ENCODE results near the gene GOLM1.

GOLM1 gene

GRCh38 chr9:86134361-86134760 lies 35.0 kb upstream of the GOLM1 start:
- no peaks in the 10 kb centered on the region for H3K27me3 ChIP-seq
- no peaks in the 10 kb centered on the region for H3K36me3 ChIP-seq
- TF ChIP-seq CTCF (IDR thresholded peaks at IDR 0.05) = no peak
- no peaks in the 10 kb centered on the region for H3K9me3 ChIP-seq
- H3K4me1 ChIP-seq (ENCODE audit: control insufficient read depth in 1 of 2, insufficient read depth in 1 of 2, low read depth in 1 of 2, low read length in 1 of 2) = no peaks in the 10 kb centered on the region
- H3K27ac ChIP-seq = no peak overlapping the region
- H3K4me3 ChIP-seq (ENCODE audit: low read depth in 1 of 2, low read length in 1 of 2) = no peak overlapping the region

DNA sequence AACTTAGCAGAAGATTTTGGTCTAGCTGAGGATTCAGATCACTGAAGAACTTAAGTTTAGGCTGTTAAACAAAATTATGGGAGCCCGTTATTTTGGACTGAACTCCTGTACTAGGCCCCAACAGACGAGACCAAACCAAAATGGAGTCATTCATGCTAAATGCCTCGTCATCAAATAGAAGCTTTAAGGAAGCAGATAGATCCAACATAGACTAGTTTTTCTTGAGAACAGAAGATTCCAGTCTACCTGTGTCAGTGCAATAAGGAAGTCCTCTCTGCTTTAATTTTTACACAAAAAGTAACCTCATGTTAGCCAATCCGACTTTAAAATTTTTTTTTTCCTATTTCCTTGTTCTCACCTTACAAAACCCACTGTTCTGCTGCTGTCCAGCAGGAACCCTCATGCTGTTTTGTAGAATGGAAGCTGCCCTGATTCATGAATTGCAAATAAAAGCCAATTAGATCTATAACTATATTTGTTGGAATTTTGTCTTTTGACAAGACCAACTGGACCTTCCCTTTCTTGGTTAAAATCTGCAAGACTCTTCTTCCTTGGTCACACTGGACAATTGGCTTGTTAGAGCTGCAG lies 29.0 kb upstream of the GOLM1 start:
- Histone ChIP-seq H3K27me3 (no peaks in the 10 kb centered on the region), H3K4me1 (ENCODE audit: control insufficient read depth in 1 of 2, insufficient read depth in 1 of 2, low read depth in 1 of 2, low read length in 1 of 2) (no peaks in the 10 kb centered on the region), H3K36me3 (no peaks in the 10 kb centered on the region), H3K27ac (no peak overlapping the region), H3K9me3 (no peaks in the 10 kb centered on the region), H3K4me3 (ENCODE audit: low read depth in 1 of 2, low read length in 1 of 2) (no peak overlapping the region)
- no peak for TF ChIP-seq CTCF (IDR thresholded peaks at IDR 0.05)

- H3K27me3 ChIP-seq = no peaks in the 10 kb centered on the region
- no peaks in the 10 kb centered on the region for H3K36me3 ChIP-seq
- no peak overlapping the region for H3K27ac ChIP-seq
- no peak for TF ChIP-seq CTCF (IDR thresholded peaks at IDR 0.05)
- no peak overlapping the region for H3K4me3 ChIP-seq (ENCODE audit: low read depth in 1 of 2, low read length in 1 of 2)
- H3K4me1 ChIP-seq (ENCODE audit: control insufficient read depth in 1 of 2, insufficient read depth in 1 of 2, low read depth in 1 of 2, low read length in 1 of 2) = no peaks in the 10 kb centered on the region
- H3K9me3 ChIP-seq = no peaks in the 10 kb centered on the region
These were observed 27.9 kb upstream of the GOLM1 start for GRCh38 chr9:86126998-86127972.

GRCh38 chr9:86122311-86122710 lies 23.0 kb upstream of the GOLM1 start:
- Histone ChIP-seq H3K27me3 (no peaks in the 10 kb centered on the region), H3K4me3 (ENCODE audit: low read depth in 1 of 2, low read length in 1 of 2) (no peak overlapping the region), H3K36me3 (no peaks in the 10 kb centered on the region), H3K9me3 (no peaks in the 10 kb centered on the region), H3K4me1 (ENCODE audit: control insufficient read depth in 1 of 2, insufficient read depth in 1 of 2, low read depth in 1 of 2, low read length in 1 of 2) (no peaks in the 10 kb centered on the region), H3K27ac (no peak overlapping the region)
- TF ChIP-seq CTCF (IDR thresholded peaks at IDR 0.05) = no peak

DNA sequence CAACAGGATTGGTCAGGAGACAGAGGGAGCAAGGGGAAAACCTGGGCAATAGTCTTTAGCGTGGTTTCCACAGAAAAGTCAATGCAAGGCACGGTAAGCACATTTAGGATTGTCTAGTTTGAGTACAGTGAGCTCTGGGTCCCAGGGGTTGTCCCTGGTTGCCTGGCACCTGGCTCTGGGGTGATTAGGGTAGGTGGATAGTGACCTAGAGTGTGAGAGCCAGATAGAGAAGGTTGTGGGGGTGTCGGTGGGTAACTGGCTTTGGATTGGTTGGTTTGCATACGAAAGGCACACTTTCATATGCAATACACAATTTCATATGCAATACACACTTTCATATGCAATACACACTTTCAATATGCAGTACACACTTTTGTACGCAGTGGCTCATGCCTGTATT lies 20.1 kb upstream of the GOLM1 start:
- no peak overlapping the region for H3K4me3 ChIP-seq (ENCODE audit: low read depth in 1 of 2, low read length in 1 of 2)
- no peaks in the 10 kb centered on the region for H3K36me3 ChIP-seq
- no peaks in the 10 kb centered on the region for H3K9me3 ChIP-seq
- H3K4me1 ChIP-seq (ENCODE audit: control insufficient read depth in 1 of 2, insufficient read depth in 1 of 2, low read depth in 1 of 2, low read length in 1 of 2) = no peaks in the 10 kb centered on the region
- TF ChIP-seq CTCF (IDR thresholded peaks at IDR 0.05) = no peak
- H3K27ac ChIP-seq = no peak overlapping the region
- H3K27me3 ChIP-seq = no peaks in the 10 kb centered on the region
